Endometrial microvascular endothelial cells (primary cell): ENCODE results near the gene P2RX1. TPM values are rescaled to one million over a fixed set of nuclear protein-coding genes. Genes with fewer than 3 reads are reported as not detected.

ENCODE experiments used
- total RNA-seq: library from RNA; depleted of rRNA; stranded (reverse); fragments of >200 nt; gene quantifications from one replicate; pipeline ENCODE4 v1.2.3, GENCODE V29; 2015; ENCODE audit errors: inconsistent ontology term

P2RX1 gene
- total RNA-seq, 1 donor from 2014 or later, result not detected

Other genes starting within 250 kb of the P2RX1 start
- 367 TPM for gene TAX1BP3, start 247.9 kb downstream of the P2RX1 start, total RNA-seq
- gene EMC6, start 247.7 kb downstream of the P2RX1 start, total RNA-seq, result 48.8 TPM
- gene P2RX5, start 220.3 kb downstream of the P2RX1 start, total RNA-seq, result 0.84 TPM
- gene HASPIN, start 192.6 kb downstream of the P2RX1 start, total RNA-seq, result 17.2 TPM
- gene ITGAE, start 115.3 kb downstream of the P2RX1 start, total RNA-seq, result 23.0 TPM
- gene NCBP3, start 70.2 kb downstream of the P2RX1 start, total RNA-seq, result 29.1 TPM
- gene CAMKK1, start 23.4 kb downstream of the P2RX1 start, total RNA-seq, result 2.9 TPM
- gene ATP2A3, start 48.0 kb upstream of the P2RX1 start, total RNA-seq, result 0.84 TPM
- gene ZZEF1, start 226.6 kb upstream of the P2RX1 start, total RNA-seq, result 26.4 TPM
- gene CYB5D2, start 226.7 kb upstream of the P2RX1 start, total RNA-seq, result 29.3 TPM